Brain pericyte (primary cell): Measurements from ENCODE around the gene CDON.
"Not testable (repeated sequence)": the region's sequence is repeated elsewhere in the genome, so short reads cannot be mapped to it uniquely, and the experiment has no call there.

Source experiments
- DNase-seq: peaks from one replicate; pipeline ENCODE4 v3.0.0-alpha.2; 2012; ENCODE audit warnings: low read depth, low spot score

CDON gene

GRCh38 chr11:125924384-125925007, 138.2 kb downstream of the CDON start:
- DNase-seq, result no peak

GRCh38 chr11:125923633-125924032, 139.0 kb downstream of the CDON start:
- DNase-seq, result no peak

GRCh38 chr11:125923012-125923579, 139.6 kb downstream of the CDON start:
- DNase-seq, result no peak

GRCh38 chr11:125922156-125922555, 140.5 kb downstream of the CDON start:
- no peak for DNase-seq

GRCh38 chr11:125921042-125921441, 141.6 kb downstream of the CDON start:
- no peak for DNase-seq

- no peak for DNase-seq
These were observed 144.4 kb downstream of the CDON start for GRCh38 chr11:125918140-125918840.

GRCh38 chr11:125916683-125917347, 145.9 kb downstream of the CDON start:
- DNase-seq, result no peak

GRCh38 chr11:125914601-125915000, 148.1 kb downstream of the CDON start:
- not testable (repeated sequence) for DNase-seq

GRCh38 chr11:125910226-125910849, 152.3 kb downstream of the CDON start:
- DNase-seq, result no peak
